SK-N-MC (cell line): ENCODE data around the gene GRPEL1.

ENCODE experiments used
- EZH2 ChIP-seq: fragments of 200-600 bp; sonication (generic); IDR thresholded peaks from one replicate; pipeline ENCODE4 v1.6.1; 2017; ENCODE audit warnings: antibody characterized with exemption
- FOXP2 ChIP-seq: optimal IDR thresholded peaks from 2 replicates; pipeline ENCODE3; 2011; ENCODE audit warnings: mild to moderate bottlenecking, moderate library complexity; ENCODE audit not compliant: insufficient read depth; ENCODE audit errors: extremely low read length, control extremely low read depth
- POLR2AphosphoS5 ChIP-seq: IDR thresholded peaks from 2 replicates; pipeline ENCODE4 v1.6.1; 2012; ENCODE audit warnings: mild to moderate bottlenecking, low read depth, low read length, borderline replicate concordance

DNA sequence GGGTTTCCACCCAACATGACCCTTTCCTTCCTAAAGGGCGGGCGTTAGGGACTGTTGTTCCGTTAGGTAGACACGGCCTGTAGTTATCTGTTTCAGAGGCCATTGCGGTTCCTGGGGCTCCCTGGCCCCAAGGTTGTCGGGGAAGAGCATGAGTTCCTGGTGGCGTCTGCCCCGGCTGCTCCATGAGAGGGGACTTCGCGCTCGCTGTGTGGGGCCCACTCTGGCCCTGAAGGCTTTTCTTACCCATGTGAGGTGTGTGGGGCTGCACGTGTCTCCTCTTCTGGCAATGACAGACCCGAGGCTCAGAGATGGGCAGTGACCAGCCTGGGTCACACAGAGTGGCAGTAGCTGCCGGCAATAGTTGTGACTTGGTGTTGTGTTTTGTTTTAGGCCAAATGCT, 15.6 kb downstream of the GRPEL1 start:
- TF ChIP-seq EZH2 (no peak), POLR2AphosphoS5 (no peak), FOXP2 (no peak)
